HG02943 (cell line): ENCODE results near the gene CD8B2.
"Not testable (repeated sequence)": the region's sequence is repeated elsewhere in the genome, so short reads cannot be mapped to it uniquely, and the experiment has no call there.

ENCODE experiments used
- ATAC-seq: cut with Tn5 transposase; IDR thresholded peaks from one replicate; pipeline ENCODE4 v1.9.1; 2021; ENCODE audit warnings: mild to moderate bottlenecking, low read depth, moderate library complexity; ENCODE audit not compliant: unreplicated experiment

CD8B2 gene

DNA sequence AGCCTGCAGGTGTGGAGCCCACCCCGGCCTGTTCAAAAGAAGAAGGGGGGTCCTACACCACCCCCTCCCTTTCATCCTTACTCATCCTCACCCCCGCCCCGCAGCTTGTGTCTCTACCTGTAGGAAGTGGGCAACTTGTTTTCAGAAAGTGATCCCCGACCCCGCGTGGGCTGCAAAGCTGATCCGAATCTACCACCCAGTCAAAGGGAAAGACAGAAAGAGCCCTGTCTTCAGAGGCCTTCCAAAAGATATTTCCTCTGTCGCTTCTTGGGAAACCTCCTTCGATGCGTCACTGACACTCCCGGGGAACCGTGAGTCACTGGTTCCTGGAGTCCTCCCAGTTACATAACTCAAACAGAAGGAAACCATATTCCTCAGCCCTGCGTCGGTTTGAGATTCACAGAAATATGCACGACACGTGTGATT is 24.3 kb downstream of the CD8B2 start:
- ATAC-seq = not testable (repeated sequence)

DNA sequence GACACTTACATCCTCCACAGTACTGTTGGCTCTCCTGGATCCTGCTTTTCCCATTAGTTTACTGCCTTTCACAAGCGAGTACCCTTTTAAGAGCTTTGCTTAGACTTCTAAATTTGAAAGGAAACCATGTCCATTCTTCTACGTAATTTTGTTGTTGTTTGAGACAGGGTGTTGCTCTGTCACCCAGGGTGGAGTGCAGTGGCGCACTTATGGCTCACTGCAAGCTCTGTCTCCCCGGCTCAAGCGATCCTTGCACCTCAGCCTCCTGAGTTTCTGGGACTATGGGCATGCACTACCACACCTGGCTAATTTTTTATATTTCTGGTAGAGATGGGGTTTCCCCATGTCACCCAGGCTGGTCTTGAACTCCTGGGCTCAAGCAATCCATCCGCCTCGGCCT is 24.8 kb downstream of the CD8B2 start:
- ATAC-seq = not testable (repeated sequence)

DNA sequence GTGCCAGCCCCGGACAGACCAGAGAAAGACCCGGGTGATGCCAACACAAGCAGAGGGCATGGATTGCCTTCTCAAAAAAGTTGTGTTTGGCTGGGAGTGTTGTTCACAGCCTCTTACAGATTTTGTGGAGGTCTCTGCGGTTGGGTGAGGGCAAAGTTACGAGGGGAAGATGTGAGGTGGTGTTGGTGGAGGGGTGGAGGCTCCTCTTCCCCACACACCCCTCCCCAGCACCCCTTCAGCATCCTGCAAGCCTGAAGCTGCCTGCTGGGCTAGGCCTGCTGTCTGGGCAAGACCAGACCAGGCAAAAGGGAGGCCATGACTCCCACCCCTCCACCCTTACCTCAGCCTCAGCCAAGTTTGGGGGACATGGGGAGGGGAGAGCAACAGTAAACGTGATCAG is 26.2 kb downstream of the CD8B2 start:
- not testable (repeated sequence) for ATAC-seq

GRCh38 chr2:106514827-106515226 is 27.7 kb downstream of the CD8B2 start:
- not testable (repeated sequence) for ATAC-seq

- ATAC-seq = no peak
Observed at GRCh38 chr2:106516436-106516835, 29.3 kb downstream of the CD8B2 start.

DNA sequence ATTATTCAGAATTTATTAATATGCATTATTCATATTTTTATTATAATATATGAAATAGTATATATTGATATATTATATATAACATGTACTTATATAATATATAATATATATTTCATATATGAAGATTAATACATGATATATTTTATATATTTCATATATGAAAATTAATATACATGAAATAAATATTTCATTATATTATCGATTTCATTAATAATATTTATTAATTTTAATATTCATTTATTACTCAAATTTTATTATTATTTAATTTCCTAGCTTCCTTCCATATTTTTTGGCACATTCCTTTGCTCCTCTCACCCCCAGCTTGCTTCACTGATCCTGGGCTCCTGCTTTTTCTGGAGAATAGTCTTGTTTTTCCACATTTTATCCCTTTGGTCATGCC is 29.7 kb downstream of the CD8B2 start:
- ATAC-seq = no peak

DNA sequence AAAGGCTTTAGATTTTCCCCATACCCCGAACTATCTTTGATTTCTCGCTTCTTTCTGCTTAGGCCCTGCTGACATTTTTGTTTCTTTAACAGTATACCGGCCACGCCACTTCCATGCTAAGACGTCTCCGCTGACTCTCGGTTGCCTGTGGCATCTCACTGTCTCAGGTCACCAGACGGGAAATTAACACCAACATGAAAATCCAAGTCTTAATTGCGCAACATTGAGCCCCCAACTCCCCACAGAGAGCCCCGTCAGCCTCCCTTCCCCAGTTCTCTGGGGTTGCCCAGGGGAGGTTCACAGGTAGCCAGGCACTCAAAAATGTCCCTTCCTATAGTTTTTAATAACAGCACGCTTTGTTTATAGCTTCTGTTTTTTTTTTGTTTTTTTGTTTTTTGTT is 30.2 kb downstream of the CD8B2 start:
- ATAC-seq = no peak

GRCh38 chr2:106519767-106520166 is 32.6 kb downstream of the CD8B2 start:
- ATAC-seq = no peak

- ATAC-seq = no peak
Observed at GRCh38 chr2:106521016-106521415, 33.9 kb downstream of the CD8B2 start.

DNA sequence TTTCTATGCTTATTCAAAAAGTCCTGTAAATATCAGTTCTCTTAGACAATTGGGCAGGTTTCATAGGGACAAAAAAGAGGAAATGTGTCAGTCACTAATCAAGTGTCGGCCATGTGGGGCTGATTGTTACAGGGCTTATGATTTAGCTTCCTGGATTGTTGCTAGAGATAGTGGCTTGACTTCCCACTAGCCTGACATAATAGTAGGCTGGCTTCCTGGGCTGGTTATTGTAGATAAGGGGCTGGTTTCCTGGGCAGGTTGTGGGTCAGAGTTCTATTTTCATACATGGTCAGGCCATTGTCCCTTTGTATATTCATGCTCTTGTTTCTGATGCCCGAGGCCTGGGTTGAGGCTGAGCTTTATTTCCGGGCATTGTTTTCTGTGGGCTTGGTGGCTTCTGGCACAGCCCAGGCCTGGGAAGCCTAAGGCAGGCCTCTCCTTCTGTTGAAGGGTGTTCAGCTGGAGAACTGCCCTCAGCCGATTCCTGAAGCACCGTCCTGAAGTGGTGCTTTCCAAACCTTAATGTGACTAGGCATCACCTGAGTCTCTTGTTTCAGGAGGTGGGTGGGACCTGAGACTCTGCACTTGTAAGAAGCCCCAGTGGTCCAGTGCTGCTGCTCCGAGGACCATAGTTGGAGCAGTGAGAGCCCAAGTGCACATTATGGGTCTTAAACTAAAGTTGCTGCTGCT is 37.0 kb downstream of the CD8B2 start:
- no peak for ATAC-seq

GRCh38 chr2:106530866-106531265 is 43.7 kb downstream of the CD8B2 start:
- ATAC-seq = no peak

DNA sequence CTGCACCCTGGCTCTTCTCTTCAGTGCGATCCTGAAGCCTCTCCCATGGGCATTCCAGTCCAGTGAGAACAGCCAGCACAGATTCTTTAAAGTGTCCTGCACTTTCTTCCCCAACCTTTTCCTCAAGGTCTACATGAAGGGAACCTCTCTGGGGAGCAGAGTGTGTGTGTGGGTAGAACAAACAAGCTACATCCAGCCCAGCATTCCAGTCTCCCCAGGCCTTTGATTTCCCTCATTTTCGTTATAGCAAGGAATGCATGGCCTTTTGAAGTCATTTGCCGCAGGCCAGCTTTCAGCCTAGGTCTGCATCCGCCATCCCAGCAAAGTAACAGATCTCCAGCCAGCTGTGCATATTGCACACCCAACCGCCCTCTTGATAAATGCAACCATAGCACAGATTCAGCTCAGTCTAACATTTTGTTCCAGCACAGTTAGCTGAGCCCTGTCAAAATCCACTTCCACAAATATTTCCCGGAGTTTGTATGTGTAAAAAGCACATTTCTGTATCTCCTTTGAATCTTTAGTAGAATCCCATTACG is 44.6 kb downstream of the CD8B2 start:
- no peak for ATAC-seq

- ATAC-seq = no peak
Observed at GRCh38 chr2:106532236-106532635, 45.1 kb downstream of the CD8B2 start.

GRCh38 chr2:106534471-106534870 is 47.3 kb downstream of the CD8B2 start:
- ATAC-seq = no peak

DNA sequence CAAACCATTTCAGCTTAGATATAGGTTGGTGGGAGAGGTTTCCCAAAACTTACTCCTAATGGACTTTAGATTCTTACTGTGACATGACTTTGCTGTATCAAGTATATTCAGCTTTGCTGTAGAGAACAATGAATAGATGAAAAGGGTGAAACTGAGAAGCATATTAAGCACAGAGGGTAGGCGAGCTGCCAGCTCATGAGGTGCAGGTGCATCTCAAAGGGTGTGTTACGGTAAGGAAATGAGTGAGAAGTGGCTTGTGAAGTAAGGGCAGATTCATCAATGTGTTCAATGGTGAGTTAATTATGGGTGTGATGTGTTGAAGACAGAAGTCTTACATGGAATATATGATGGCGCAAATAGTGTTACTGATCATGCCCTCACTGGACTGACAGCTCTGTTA is 49.3 kb downstream of the CD8B2 start:
- ATAC-seq = no peak

DNA sequence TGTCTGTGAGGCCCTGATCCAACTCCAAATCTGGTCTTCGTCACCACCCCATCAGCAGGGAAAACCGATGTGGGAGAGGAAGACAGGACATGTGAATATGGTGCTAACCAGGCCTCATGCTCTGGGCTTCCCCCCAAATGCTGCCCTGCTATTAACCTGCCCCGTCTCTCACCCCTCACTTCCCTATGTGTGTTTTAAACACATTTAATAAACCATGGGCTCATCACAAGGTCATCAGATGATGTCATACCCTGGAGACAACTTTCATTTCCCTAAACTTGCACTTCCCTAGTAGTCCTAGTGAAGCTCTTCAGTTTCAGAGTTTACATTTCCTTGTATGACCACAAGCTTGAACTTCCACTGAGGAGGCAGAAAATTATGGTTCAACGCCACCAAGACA is 49.9 kb downstream of the CD8B2 start:
- ATAC-seq = no peak

DNA sequence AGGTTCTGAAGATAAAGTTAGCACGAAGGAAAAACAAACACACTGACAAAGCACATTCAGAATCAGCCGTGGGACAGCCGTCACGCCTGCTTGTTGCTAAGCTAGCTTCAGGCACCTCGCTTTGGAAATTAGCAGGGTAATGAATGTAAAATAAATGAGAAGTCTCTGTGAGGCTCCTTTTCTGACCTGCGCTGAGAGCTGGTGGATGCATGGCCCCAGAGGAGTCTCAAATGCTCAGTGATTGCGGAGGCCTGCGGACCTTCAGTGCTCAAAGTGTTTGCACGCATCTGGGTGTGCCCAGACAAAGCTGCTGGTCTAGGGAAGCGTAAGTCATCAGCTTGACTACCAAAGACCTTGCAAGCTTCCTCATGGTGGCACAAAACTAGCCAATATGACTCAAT is 50.6 kb downstream of the CD8B2 start:
- no peak for ATAC-seq

GRCh38 chr2:106540886-106541285 is 53.7 kb downstream of the CD8B2 start:
- ATAC-seq = no peak

- no peak for ATAC-seq
Observed at GRCh38 chr2:106541333-106541732, 54.2 kb downstream of the CD8B2 start.

GRCh38 chr2:106542746-106543359 is 55.7 kb downstream of the CD8B2 start:
- peak; percentile 97 for ATAC-seq

GRCh38 chr2:106545007-106545406 is 57.8 kb downstream of the CD8B2 start:
- no peak for ATAC-seq

DNA sequence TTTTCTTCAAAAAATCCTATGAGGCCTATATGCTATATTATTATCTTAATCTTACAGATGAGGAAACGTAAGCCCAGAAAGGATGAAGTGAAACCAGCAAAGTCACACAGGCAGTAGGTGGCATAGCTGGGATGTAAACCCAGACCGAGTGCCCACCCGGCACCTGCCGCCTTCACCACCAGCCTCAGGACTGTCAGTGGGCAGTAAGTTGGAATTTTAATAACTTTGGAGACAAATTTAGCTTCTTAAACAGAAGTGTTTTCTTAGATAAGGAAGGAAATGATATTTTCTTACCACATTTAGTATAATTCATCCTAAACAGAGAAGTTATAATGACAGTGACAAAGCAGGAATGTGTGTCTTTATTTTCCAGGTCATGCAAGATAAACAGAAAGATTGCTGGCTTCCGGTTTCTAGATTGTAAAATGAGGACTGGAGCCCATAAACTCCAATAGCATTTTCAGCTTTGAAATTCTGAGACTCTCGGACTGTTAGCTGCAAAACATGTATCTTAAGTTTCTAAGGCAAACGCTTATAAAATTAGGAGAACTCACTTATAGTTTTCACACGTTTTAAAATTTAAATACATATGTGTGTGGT is 59.3 kb downstream of the CD8B2 start:
- ATAC-seq = no peak
